Measurements from ENCODE around the gene CHCHD6.
A peak's percentile ranks its signal among the peaks of the same experiment; 100 is the strongest.

Gene CHCHD6

DNA sequence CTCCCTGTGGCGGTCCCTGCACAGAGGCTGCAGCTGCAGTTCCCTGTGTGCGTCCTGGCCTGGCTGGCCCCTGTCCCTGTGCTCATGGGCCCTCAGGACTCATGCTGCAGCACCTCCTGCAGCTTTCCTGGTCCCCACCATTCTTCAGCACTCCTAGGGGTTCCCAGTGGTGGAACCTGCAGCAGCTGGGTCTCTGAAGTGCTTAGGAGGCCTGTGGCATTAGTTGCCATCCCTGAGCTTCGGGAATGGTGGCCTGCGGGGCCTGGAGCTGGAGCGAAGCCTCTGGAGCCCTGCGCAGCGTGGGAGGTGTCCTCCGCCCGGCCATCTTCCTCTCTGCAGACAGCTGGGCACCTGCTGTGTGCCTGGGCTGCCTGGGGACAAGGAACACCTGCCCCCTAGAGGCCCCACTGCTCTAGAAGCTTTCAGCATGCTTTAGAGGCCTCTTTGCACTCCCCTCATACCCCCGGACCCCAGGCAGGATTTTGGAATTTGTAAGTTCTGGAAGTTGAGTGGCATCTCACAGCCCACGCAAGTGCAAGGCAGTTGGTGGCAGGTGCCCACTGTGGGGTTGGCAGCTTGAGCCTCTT is 292.0 kb downstream of the CHCHD6 start:
- H3K36me3 ChIP-seq: peaks cover 0 to 18% (median 0%) of the 10 kb centered on the region in 3 donors

GRCh38 chr3:126996905-126997304 is 292.9 kb downstream of the CHCHD6 start:
- peak in 1 of 2 donors; percentile 78 for DNase-seq
- Histone ChIP-seq H3K27ac (peak overlapping the region in 1 of 2 donors; percentile 84), H3K36me3 (peaks cover 0 to 9% (median 0%) of the 10 kb centered on the region in 3 donors), H3K27me3 (no peaks in the 10 kb centered on the region), H3K9me3 (no peaks in the 10 kb centered on the region), H3K4me3 (no peak overlapping the region), H3K4me1 (peaks cover 11 to 99% (median 63%) of the 10 kb centered on the region in 4 donors)
- intact Hi-C loops (cut with DNase I; ENCODE audit: low total_unique reads): no loop called here
- TF ChIP-seq, protein P1, sequence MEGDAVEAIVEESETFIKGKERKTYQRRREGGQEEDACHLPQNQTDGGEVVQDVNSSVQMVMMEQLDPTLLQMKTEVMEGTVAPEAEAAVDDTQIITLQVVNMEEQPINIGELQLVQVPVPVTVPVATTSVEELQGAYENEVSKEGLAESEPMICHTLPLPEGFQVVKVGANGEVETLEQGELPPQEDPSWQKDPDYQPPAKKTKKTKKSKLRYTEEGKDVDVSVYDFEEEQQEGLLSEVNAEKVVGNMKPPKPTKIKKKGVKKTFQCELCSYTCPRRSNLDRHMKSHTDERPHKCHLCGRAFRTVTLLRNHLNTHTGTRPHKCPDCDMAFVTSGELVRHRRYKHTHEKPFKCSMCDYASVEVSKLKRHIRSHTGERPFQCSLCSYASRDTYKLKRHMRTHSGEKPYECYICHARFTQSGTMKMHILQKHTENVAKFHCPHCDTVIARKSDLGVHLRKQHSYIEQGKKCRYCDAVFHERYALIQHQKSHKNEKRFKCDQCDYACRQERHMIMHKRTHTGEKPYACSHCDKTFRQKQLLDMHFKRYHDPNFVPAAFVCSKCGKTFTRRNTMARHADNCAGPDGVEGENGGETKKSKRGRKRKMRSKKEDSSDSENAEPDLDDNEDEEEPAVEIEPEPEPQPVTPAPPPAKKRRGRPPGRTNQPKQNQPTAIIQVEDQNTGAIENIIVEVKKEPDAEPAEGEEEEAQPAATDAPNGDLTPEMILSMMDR (IDR thresholded peaks at IDR 0.05): no peak

More for the DNA sequence above, 292.0 kb downstream of the CHCHD6 start:
- Histone ChIP-seq H3K4me3 (no peak overlapping the region), H3K9me3 (no peaks in the 10 kb centered on the region), H3K27me3 (no peaks in the 10 kb centered on the region), H3K4me1 (peaks cover 11 to 98% (median 55%) of the 10 kb centered on the region in 4 donors), H3K27ac (peak overlapping the region in 1 of 2 donors; percentile 72)
- no peak for DNase-seq
- TF ChIP-seq, protein P1 (IDR thresholded peaks at IDR 0.05): no peak
- intact Hi-C loops (cut with DNase I; ENCODE audit: low total_unique reads): no loop called here

- intact Hi-C loops (cut with DNase I; ENCODE audit: low total_unique reads): no loop called here
- TF ChIP-seq, protein P1 (IDR thresholded peaks at IDR 0.05): no peak
Measured at GRCh38 chr3:126997455-126998038, 293.5 kb downstream of the CHCHD6 start.

DNA sequence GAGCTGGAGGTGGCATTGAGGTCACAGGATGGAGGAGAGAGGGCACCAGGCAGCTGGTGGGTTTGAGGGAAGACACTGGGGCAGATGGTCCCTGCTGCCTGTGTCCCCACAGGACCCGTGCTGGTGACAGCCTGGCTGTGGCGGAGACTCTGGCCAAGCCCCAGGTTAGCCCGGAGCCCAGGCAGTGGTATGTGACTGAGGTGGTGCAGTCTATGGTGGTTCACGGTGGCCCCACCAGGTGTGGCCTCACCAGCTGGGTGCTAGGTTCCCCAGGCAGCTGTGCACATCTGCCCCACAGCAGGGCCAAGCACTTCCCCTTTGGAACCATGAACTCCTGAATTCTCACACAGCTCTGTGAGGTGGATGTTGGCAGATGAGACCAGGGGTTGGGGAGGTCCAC is 294.3 kb downstream of the CHCHD6 start:
- TF ChIP-seq, protein P1 (IDR thresholded peaks at IDR 0.05): no peak
- DNase-seq: no peak
- H3K9me3 ChIP-seq: no peaks in the 10 kb centered on the region
- no peak overlapping the region for H3K4me3 ChIP-seq
- H3K27ac ChIP-seq: peak overlapping the region; percentile 73 to 84
- H3K27me3 ChIP-seq: no peaks in the 10 kb centered on the region
- H3K4me1 ChIP-seq: peaks cover 11 to 99% (median 71%) of the 10 kb centered on the region in 4 donors
- H3K36me3 ChIP-seq: no peaks in the 10 kb centered on the region
- intact Hi-C loops (cut with DNase I; ENCODE audit: low total_unique reads): no loop called here

More at GRCh38 chr3:126997455-126998038, 293.5 kb downstream of the CHCHD6 start:
- Histone ChIP-seq H3K4me1 (peaks cover 11 to 99% (median 67%) of the 10 kb centered on the region in 4 donors), H3K27me3 (no peaks in the 10 kb centered on the region), H3K36me3 (peaks cover 0 to 3% (median 0%) of the 10 kb centered on the region in 3 donors), H3K4me3 (no peak overlapping the region), H3K27ac (peak overlapping the region in 1 of 2 donors; percentile 84), H3K9me3 (no peaks in the 10 kb centered on the region)
- no peak for DNase-seq

DNA sequence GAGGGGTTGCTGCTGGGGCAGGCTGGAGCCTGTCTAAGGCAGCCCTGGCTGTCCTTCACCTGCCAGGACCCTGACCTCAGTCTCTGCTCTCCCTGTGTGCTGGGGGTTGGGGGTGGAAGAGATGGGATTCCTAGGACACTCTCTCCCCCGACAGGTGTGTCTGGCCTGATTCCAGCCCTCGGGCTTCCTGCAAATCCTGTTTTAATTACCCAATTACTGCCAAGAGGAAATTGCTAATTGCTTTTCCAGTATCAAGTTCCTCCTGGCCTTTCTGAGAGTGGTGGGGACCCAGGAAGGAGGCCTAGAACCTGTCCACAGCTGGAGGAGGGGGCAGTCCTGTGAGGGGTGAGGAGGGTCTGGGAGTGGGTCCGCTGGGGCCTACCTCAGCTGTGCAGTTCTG is 294.7 kb downstream of the CHCHD6 start:
- TF ChIP-seq, protein P1 (IDR thresholded peaks at IDR 0.05): no peak
- H3K4me1 ChIP-seq: peaks cover 11 to 97% (median 69%) of the 10 kb centered on the region in 4 donors
- H3K27me3 ChIP-seq: no peaks in the 10 kb centered on the region
- H3K4me3 ChIP-seq: no peak overlapping the region
- peak overlapping the region; percentile 73 to 84 for H3K27ac ChIP-seq
- no peak for DNase-seq
- no peaks in the 10 kb centered on the region for H3K36me3 ChIP-seq
- intact Hi-C loops (cut with DNase I; ENCODE audit: low total_unique reads): no loop called here
- no peaks in the 10 kb centered on the region for H3K9me3 ChIP-seq
